IMR-90 (cell line): ENCODE results near the gene NOS2. TPM values are rescaled to one million over a fixed set of nuclear protein-coding genes. Genes with fewer than 3 reads are reported as not detected.

Experiments used
- ATAC-seq: fragments of 200-7000 bp; cut with Tn5 transposase; 2 replicates; pipeline ENCODE4 v1.9.1; 2020; ENCODE audit warnings: low read depth, mild to moderate bottlenecking, moderate library complexity
- BruUV-seq: library from RNA; stranded (reverse); fragments of 400-500 nt; replicated peaks from 2 replicates; lab custom pipeline; 2021; lab: Mats Ljungman, UMichigan
- CTCF ChIA-PET: fragments of 300-600 bp; formaldehyde crosslinking; extraction: SDS; loops from one replicate; lab custom pipeline; 2021; ENCODE audit warnings: antibody characterized with exemption; lab: Yijun Ruan, JAX
- POLR2A ChIA-PET: fragments of 300-600 bp; sonication (Branson Sonifier 250); formaldehyde crosslinking; loops from one replicate; lab custom pipeline; 2022; ENCODE audit warnings: antibody characterized with exemption; ENCODE audit not compliant: unreplicated experiment; lab: Charles Lee
- DNase-seq: peaks from one replicate; pipeline ENCODE4 v3.0.0; 2013
- H2AFZ ChIP-seq: replicated peaks from 2 replicates; pipeline ENCODE3; 2013; ENCODE audit warnings: low read length, mild to moderate bottlenecking; ENCODE audit not compliant: poor library complexity
- H2AK5ac ChIP-seq: 2 replicates; pipeline ENCODE4 v1.6.1; 2013; ENCODE audit warnings: low read depth, low read length, inconsistent platforms
- H2AK9ac ChIP-seq: replicated peaks from 2 replicates; pipeline ENCODE3; 2013; ENCODE audit warnings: mild to moderate bottlenecking, low read depth, low read length, moderate library complexity; ENCODE audit not compliant: poor library complexity
- H2BK120ac ChIP-seq: 2 replicates; pipeline ENCODE4 v1.6.1; 2013; ENCODE audit warnings: low read depth, low read length, inconsistent platforms
- H2BK15ac ChIP-seq: 3 replicates; pipeline ENCODE4 v1.6.1; 2013; ENCODE audit warnings: low read depth, low read length, inconsistent platforms
- H2BK20ac ChIP-seq: 2 replicates; pipeline ENCODE4 v1.6.1; 2013; ENCODE audit warnings: low read depth, mild to moderate bottlenecking, inconsistent platforms, low read length, moderate library complexity
- H2BK5ac ChIP-seq: 2 replicates; pipeline ENCODE4 v1.6.1; 2013; ENCODE audit warnings: mild to moderate bottlenecking, low read depth, low read length, inconsistent platforms; ENCODE audit not compliant: poor library complexity, severe bottlenecking
- H3K14ac ChIP-seq: replicated peaks from 2 replicates; pipeline ENCODE4 v1.6.1; 2013; ENCODE audit warnings: low read depth, low read length, inconsistent platforms
- H3K18ac ChIP-seq: 2 replicates; pipeline ENCODE4 v1.6.1; 2013; ENCODE audit warnings: low read depth, low read length, control low read depth
- H3K23ac ChIP-seq: 2 replicates; pipeline ENCODE4 v1.6.1; 2013; ENCODE audit warnings: low read depth, low read length, inconsistent platforms
- H3K27ac ChIP-seq: 2 replicates; pipeline ENCODE4 v1.5.1; 2013; ENCODE audit warnings: mild to moderate bottlenecking, control low read depth, low read length; ENCODE audit not compliant: insufficient read depth
- H3K27me3 ChIP-seq: 2 replicates; pipeline ENCODE4 v1.6.1; 2013; ENCODE audit warnings: low read length; ENCODE audit not compliant: control insufficient read depth, insufficient read depth
- H3K36me3 ChIP-seq: 2 replicates; pipeline ENCODE4 v1.6.1; 2013; ENCODE audit warnings: low read length, mixed read lengths; ENCODE audit not compliant: control insufficient read depth, insufficient read depth
- H3K4ac ChIP-seq: 2 replicates; pipeline ENCODE4 v1.6.1; 2013; ENCODE audit warnings: low read depth, low read length, inconsistent platforms
- H3K4me1 ChIP-seq: 2 replicates; pipeline ENCODE4 v1.6.1; 2013; ENCODE audit warnings: low read length, mixed read lengths; ENCODE audit not compliant: control insufficient read depth, insufficient read depth
- H3K4me2 ChIP-seq: 2 replicates; pipeline ENCODE4 v1.6.1; 2013; ENCODE audit warnings: low read depth, mild to moderate bottlenecking, control low read depth, low read length, moderate library complexity
- H3K4me3 ChIP-seq: 2 replicates; pipeline ENCODE4 v1.5.1; 2013; ENCODE audit warnings: low read depth, mild to moderate bottlenecking, control low read depth, low read length, moderate library complexity; ENCODE audit not compliant: insufficient read depth
- H3K56ac ChIP-seq: 2 replicates; pipeline ENCODE4 v1.6.1; 2013; ENCODE audit warnings: low read length, inconsistent platforms; ENCODE audit not compliant: insufficient read depth; ENCODE audit errors: extremely low read depth
- H3K79me1 ChIP-seq, 2 experiments: 2 replicates each; pipeline ENCODE4 v1.6.1; 2013; ENCODE audit warnings: low read length in 2 of 2, inconsistent platforms in 1 of 2, low read depth in 1 of 2
- H3K9ac ChIP-seq: 2 replicates; pipeline ENCODE4 v1.6.1; 2013; ENCODE audit warnings: low read depth, low read length, control low read depth
- H3K9me1 ChIP-seq: 2 replicates; pipeline ENCODE4 v1.6.1; 2013; ENCODE audit warnings: low read length, inconsistent platforms; ENCODE audit not compliant: insufficient read depth
- H3K9me3 ChIP-seq: 2 replicates; pipeline ENCODE4 v1.6.1; 2013; ENCODE audit warnings: low read length; ENCODE audit not compliant: control insufficient read depth, insufficient read depth
- H4K20me1 ChIP-seq: 2 replicates; pipeline ENCODE4 v1.6.1; 2013; ENCODE audit warnings: low read length, inconsistent platforms; ENCODE audit not compliant: insufficient read depth
- H4K5ac ChIP-seq: 2 replicates; pipeline ENCODE4 v1.6.1; 2013; ENCODE audit warnings: mild to moderate bottlenecking, low read depth, low read length, control low read depth
- H4K8ac ChIP-seq, 2 experiments: 2 replicates each; pipeline ENCODE4 v1.6.1; 2013; ENCODE audit warnings: low read depth in 2 of 2, low read length in 2 of 2, control low read depth in 1 of 2, inconsistent platforms in 1 of 2
- H4K91ac ChIP-seq: 2 replicates; pipeline ENCODE4 v1.6.1; 2013; ENCODE audit warnings: low read depth, low read length, inconsistent platforms; ENCODE audit not compliant: insufficient read depth
- BHLHE40 ChIP-seq: fragments of 150-350 bp; IDR thresholded peaks from 2 replicates; pipeline ENCODE4 v1.6.1; 2016; ENCODE audit warnings: mild to moderate bottlenecking, low read depth, low read length
- CEBPB ChIP-seq: IDR thresholded peaks from 2 replicates; pipeline ENCODE4 v1.6.1; 2012; ENCODE audit warnings: low read depth, low read length, improper control_type of control experiment
- CHD1 ChIP-seq: IDR thresholded peaks from 2 replicates; pipeline ENCODE4 v1.6.1; 2012; ENCODE audit warnings: low read depth, low read length, improper control_type of control experiment
- ELK1 ChIP-seq: fragments of 150-350 bp; IDR thresholded peaks from 2 replicates; pipeline ENCODE4 v1.6.1; 2016; ENCODE audit warnings: low read depth, mild to moderate bottlenecking, low read length, moderate library complexity, borderline replicate concordance
- FOS ChIP-seq: fragments of 150-350 bp; IDR thresholded peaks from 2 replicates; pipeline ENCODE4 v1.6.1; 2016; ENCODE audit warnings: low read depth, low read length
- MAFK ChIP-seq: IDR thresholded peaks from 2 replicates; pipeline ENCODE4 v1.6.1; 2012; ENCODE audit warnings: low read depth, low read length, improper control_type of control experiment
- MAZ ChIP-seq: IDR thresholded peaks from 2 replicates; pipeline ENCODE4 v1.6.1; 2012; ENCODE audit warnings: low read depth, mild to moderate bottlenecking, low read length, improper control_type of control experiment, moderate library complexity, borderline replicate concordance
- MXI1 ChIP-seq: IDR thresholded peaks from 2 replicates; pipeline ENCODE4 v1.6.1; 2012; ENCODE audit warnings: low read depth, mild to moderate bottlenecking, low read length, moderate library complexity, borderline replicate concordance
- NFE2L2 ChIP-seq: fragments of 150-350 bp; IDR thresholded peaks from 2 replicates; pipeline ENCODE4 v1.6.1; 2016; ENCODE audit warnings: low read depth, mild to moderate bottlenecking, low read length
- POLR2A ChIP-seq: IDR thresholded peaks from 2 replicates; pipeline ENCODE4 v1.6.1; 2012; ENCODE audit warnings: mild to moderate bottlenecking, low read depth, low read length
- RAD21 ChIP-seq: IDR thresholded peaks from 2 replicates; pipeline ENCODE4 v1.6.1; 2012; ENCODE audit warnings: low read length, improper control_type of control experiment
- RCOR1 ChIP-seq: IDR thresholded peaks from 2 replicates; pipeline ENCODE4 v1.6.1; 2012; ENCODE audit warnings: mild to moderate bottlenecking, low read length, improper control_type of control experiment; ENCODE audit not compliant: insufficient replicate concordance
- RFX5 ChIP-seq: IDR thresholded peaks from 2 replicates; pipeline ENCODE4 v1.8.0; 2012; ENCODE audit warnings: low read depth, mild to moderate bottlenecking, low read length, moderate library complexity
- SMC3 ChIP-seq: fragments of 150-350 bp; IDR thresholded peaks from 2 replicates; pipeline ENCODE4 v1.6.1; 2016; ENCODE audit warnings: low read depth, mild to moderate bottlenecking, antibody characterized with exemption, low read length, moderate library complexity
- USF2 ChIP-seq: fragments of 150-350 bp; IDR thresholded peaks from 2 replicates; pipeline ENCODE4 v1.6.1; 2017; ENCODE audit warnings: mild to moderate bottlenecking, antibody characterized with exemption, low read length, low read depth
- WGBS, 2 experiments: methylation state at CpG; one replicate each; pipeline versions ENCODE4 v1.1.5 to v1.1.7; 2013; ENCODE audit warnings: missing lambda C conversion rate in 2 of 2; ENCODE audit not compliant: insufficient read length in 1 of 2; ENCODE audit errors: extremely low coverage in 2 of 2; 5-methylcytosine and 5-hydroxymethylcytosine counted together
- dilution Hi-C: fragments of 300-500 bp; cut with HindIII; formaldehyde crosslinking; loops from one replicate; pipeline ENCODE4 v1.14.3; 2018; ENCODE audit warnings: low sequenced_read_pairs; ENCODE audit not compliant: unreplicated experiment
- in situ Hi-C: fragments of 300-500 bp; cut with MboI; formaldehyde crosslinking; loops from 3 replicates; pipeline ENCODE4 v1.14.3; 2019; ENCODE audit warnings: low sequenced_read_pairs, inconsistent platforms, mixed read lengths
- intact Hi-C: fragments of 100-400 bp; cut with micrococcal nuclease; formaldehyde crosslinking; loops from 2 replicates; pipeline ENCODE4 v1.10.0; 2022
- polyA plus RNA-seq, 3 experiments: library from polyadenylated mRNA; depleted of rRNA; stranded (reverse); fragments of >200 nt; gene quantifications; 2 replicates each; pipeline ENCODE4 v1.2.3, GENCODE V29; 2012; ENCODE audit warnings: low replicate concordance in 1 of 3
- total RNA-seq: library from RNA; depleted of rRNA; stranded (reverse); fragments of >200 nt; gene quantifications from 2 replicates; pipeline ENCODE4 v1.2.3, GENCODE V29; 2012
- TF ChIP-seq, protein P1 (sequence below): conservative IDR thresholded peaks from 2 replicates; pipeline ENCODE4 v1.5.1; 2012; ENCODE audit warnings: mild to moderate bottlenecking, low read depth, low read length, improper control_type of control experiment

Gene NOS2
- total and polyA plus RNA-seq, 2 of the 4 experiments (the other 2 are of a cell fraction): under 0.01 TPM; not detected in 1

DNA sequence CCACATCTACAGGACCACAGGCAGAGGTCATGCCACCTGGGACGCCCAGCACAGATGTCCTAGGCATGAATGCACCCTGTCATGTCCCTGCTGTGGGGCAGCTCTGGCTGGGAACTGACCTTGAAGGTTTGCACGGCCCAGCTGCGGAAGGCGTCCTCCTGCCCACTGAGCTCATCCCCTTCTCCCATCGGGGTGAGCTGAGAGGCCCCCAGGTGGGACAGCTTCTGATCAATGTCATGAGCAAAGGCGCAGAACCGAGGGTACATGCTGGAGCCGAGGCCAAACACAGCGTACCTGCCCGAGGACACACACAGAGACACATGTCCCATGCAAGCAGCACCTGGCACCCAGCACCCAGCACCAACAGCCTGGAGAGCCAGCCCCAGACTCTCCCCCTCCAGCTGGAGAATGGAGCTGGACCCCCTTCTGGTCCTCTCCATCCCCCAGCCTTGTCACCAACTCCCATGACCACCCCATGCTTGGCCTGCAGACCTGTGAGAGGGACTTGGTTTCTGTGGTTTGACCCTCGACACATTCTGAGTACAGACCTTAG is 31.4 kb downstream of the NOS2 start:
- Histone ChIP-seq H3K9me1 (no peaks in the 10 kb centered on the region), H4K91ac (no peak overlapping the region), H3K9ac (no peak overlapping the region), H3K14ac (no peak overlapping the region), H4K8ac (no peak overlapping the region), H3K4me3 (no peak overlapping the region), H2BK120ac (no peak overlapping the region), H2AK9ac (no peak overlapping the region), H3K18ac (no peak overlapping the region), H3K4me1 (no peaks in the 10 kb centered on the region), H3K79me1 (no peaks in the 10 kb centered on the region), H3K4me2 (no peak overlapping the region), H2BK5ac (no peak overlapping the region), H3K4ac (no peak overlapping the region), H3K27me3 (peaks cover 4% of the 10 kb centered on the region; the same call in 1 of the 2 replicates), H2BK20ac (no peak overlapping the region), H4K5ac (no peak overlapping the region), H3K56ac (no peak overlapping the region), H4K20me1 (no peaks in the 10 kb centered on the region), H2BK15ac (no peak overlapping the region), H3K27ac (no peak overlapping the region), H3K23ac (no peak overlapping the region), H3K9me3 (no peaks in the 10 kb centered on the region), H2AFZ (no peak overlapping the region), H3K36me3 (no peaks in the 10 kb centered on the region), H2AK5ac (no peak overlapping the region)
- BruUV-seq: no TSS peak
- dilution Hi-C loops (no loop called here), in situ Hi-C loops (loop anchor here (25.0 kb wide), 1 partner anchor 532 kb away; no protein-coding TSS in a partner anchor), intact Hi-C loops (no loop called here)
- POLR2A ChIA-PET: no interaction called here
- TF ChIP-seq RCOR1 (no peak), NFE2L2 (no peak), FOS (no peak), MXI1 (no peak), BHLHE40 (no peak), MAZ (no peak), RFX5 (no peak), SMC3 (no peak), POLR2A (no peak), ELK1 (no peak), CEBPB (no peak), RAD21 (no peak), USF2 (no peak), CHD1 (no peak), MAFK (no peak)
- TF ChIP-seq, protein P1, sequence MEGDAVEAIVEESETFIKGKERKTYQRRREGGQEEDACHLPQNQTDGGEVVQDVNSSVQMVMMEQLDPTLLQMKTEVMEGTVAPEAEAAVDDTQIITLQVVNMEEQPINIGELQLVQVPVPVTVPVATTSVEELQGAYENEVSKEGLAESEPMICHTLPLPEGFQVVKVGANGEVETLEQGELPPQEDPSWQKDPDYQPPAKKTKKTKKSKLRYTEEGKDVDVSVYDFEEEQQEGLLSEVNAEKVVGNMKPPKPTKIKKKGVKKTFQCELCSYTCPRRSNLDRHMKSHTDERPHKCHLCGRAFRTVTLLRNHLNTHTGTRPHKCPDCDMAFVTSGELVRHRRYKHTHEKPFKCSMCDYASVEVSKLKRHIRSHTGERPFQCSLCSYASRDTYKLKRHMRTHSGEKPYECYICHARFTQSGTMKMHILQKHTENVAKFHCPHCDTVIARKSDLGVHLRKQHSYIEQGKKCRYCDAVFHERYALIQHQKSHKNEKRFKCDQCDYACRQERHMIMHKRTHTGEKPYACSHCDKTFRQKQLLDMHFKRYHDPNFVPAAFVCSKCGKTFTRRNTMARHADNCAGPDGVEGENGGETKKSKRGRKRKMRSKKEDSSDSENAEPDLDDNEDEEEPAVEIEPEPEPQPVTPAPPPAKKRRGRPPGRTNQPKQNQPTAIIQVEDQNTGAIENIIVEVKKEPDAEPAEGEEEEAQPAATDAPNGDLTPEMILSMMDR: no peak
- no peak for ATAC-seq
- CTCF ChIA-PET: interaction anchor here (1.2 kb wide), 1 partner anchor 112 kb away, joined by 7 read pairs; no protein-coding TSS in a partner anchor
- DNase-seq: no peak
- WGBS, 2 experiments: 20% methylated on average over 1 of the region's 11 CpGs; no CpG with 5 or more reads in 1 of the 2 experiments
